Large intestine (tissue), 3 donors: Measurements from ENCODE around the gene PROSER2. TPM values are rescaled to one million over a fixed set of nuclear protein-coding genes. Genes with fewer than 3 reads are reported as not detected.
"Not testable (repeated sequence)": the region's sequence is repeated elsewhere in the genome, so short reads cannot be mapped to it uniquely, and the experiment has no call there.

Source experiments
- DNase-seq, 2 donors: peaks; one replicate each; pipeline versions ENCODE4 v3.0.0 to v3.0.0-alpha.2; 2013
- H3K27ac ChIP-seq: one replicate; pipeline ENCODE4 v1.5.1; 2013; ENCODE audit warnings: low read length
- H3K27me3 ChIP-seq: 2 replicates; pipeline ENCODE4 v1.6.1; 2013; ENCODE audit warnings: low read length; ENCODE audit not compliant: control insufficient read depth, insufficient read depth
- H3K36me3 ChIP-seq: 2 replicates; pipeline ENCODE4 v1.6.1; 2013; ENCODE audit warnings: low read length; ENCODE audit not compliant: control insufficient read depth, insufficient read depth
- H3K4me1 ChIP-seq: one replicate; pipeline ENCODE4 v1.6.1; 2013; ENCODE audit warnings: low read length; ENCODE audit not compliant: control insufficient read depth, insufficient read depth
- H3K4me3 ChIP-seq: one replicate; pipeline ENCODE4 v1.5.1; 2013; ENCODE audit warnings: low read length
- H3K9me3 ChIP-seq: one replicate; pipeline ENCODE4 v1.6.1; 2013; ENCODE audit warnings: mild to moderate bottlenecking, low read depth, low read length, moderate library complexity; ENCODE audit not compliant: control insufficient read depth
- WGBS: methylation state at CpG from one replicate; pipeline ENCODE4 v1.1.5; 2013; ENCODE audit warnings: low lambda C conversion rate; ENCODE audit not compliant: insufficient coverage; 5-methylcytosine and 5-hydroxymethylcytosine counted together
- polyA plus RNA-seq: library from polyadenylated mRNA; unstranded; fragments of 120-200 nt; gene quantifications from one replicate; pipeline ENCODE4 v1.2.1, GENCODE V29; 2013

The PROSER2 gene
- polyA plus RNA-seq, 1 donor, result 6.7 TPM

DNA sequence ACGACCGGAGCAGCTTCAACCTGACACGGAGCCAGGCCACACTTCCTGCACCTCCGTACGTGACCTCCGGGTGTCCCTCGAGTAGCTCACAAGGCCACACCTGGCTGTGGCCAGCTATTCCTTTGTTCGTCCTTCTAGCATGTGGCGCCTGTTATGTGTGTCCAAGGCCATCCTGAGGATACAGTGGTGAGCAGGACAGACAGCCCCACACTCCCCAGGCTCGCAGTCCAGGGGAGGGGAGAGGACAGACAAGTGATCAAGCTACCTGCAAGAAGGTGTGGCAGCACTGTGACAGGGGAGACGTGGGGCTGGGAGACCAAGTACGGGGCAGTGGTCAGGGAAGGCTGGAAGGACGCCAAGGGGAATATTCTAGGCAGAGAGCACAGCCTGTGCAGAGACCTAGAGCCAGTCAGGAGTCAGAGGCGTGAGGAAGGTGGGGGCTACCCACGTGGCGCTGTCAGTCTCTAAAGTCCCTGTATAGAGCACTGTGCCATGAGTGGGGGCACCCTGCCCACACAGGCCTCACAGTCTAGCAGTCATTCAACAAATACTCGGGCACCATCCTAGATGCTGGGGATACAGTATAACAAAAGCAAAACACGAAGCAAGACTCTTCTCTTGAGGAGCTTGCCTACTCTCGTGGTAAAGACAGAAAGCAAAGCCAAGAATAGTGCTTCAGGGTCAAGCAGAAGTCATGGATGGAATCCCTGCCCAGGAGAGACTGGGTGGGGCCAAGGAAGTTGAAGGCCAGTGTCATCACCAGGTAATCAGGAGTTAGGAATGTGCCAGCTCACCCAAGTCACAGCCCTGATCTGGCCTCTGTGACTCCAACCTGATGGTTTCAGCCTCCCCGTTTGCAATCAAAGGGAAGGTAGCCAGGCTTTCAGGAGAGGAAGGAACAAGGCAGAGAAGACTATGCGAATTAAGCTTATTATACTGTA, 58.6 kb downstream of the PROSER2 start:
- Histone ChIP-seq H3K4me1 (peaks cover 38% of the 10 kb centered on the region), H3K36me3 (no peaks in the 10 kb centered on the region), H3K27me3 (no peaks in the 10 kb centered on the region), H3K27ac (peak overlapping the region; percentile 79), H3K9me3 (peaks cover 8% of the 10 kb centered on the region), H3K4me3 (no peak overlapping the region)
- WGBS, result 92% methylated on average over 2 of the region's 21 CpGs
- peak; percentile 77 to 80 for DNase-seq

DNA sequence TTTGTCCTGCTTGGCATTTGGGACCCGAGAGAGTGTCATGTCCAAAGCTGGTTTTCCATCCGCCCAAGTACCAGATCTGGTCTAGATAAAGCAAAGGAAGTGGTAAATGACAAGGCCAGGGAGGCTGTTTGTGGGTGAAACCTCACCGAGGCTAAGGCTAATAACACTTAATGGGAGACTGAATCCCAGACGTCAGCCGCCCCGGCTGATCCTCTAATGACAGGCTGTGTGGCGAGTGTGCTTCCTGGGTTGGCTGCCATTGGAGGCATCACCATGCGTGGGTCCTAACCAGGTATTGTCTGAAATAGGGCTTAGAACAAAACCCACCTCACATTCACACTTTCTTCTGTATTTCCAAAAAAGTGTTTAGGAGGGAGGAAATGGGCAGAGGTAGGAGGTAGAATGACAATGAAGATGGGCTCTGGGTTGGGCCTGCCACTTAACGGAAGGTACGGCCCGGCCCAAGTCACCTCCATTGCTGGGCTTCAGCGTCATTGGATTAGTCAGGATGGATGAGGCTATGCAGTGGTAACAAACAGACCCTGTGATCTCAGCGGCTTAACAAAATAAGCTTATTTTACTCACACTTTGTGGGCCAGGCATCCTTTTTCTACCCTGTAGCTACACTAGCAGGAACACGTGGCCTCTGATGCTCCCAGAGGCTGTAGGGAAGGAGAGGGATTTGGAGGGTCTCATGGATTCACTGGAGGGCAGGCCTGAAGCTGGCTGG, 59.7 kb downstream of the PROSER2 start:
- H3K27me3 ChIP-seq, result no peaks in the 10 kb centered on the region
- H3K4me3 ChIP-seq, result no peak overlapping the region
- H3K4me1 ChIP-seq, result peaks cover 27% of the 10 kb centered on the region
- peak overlapping the region; percentile 79 for H3K27ac ChIP-seq
- H3K36me3 ChIP-seq, result no peaks in the 10 kb centered on the region
- no peak for DNase-seq
- H3K9me3 ChIP-seq, result peaks cover 8% of the 10 kb centered on the region
- WGBS, result 100% methylated on average over 3 of the region's 14 CpGs

DNA sequence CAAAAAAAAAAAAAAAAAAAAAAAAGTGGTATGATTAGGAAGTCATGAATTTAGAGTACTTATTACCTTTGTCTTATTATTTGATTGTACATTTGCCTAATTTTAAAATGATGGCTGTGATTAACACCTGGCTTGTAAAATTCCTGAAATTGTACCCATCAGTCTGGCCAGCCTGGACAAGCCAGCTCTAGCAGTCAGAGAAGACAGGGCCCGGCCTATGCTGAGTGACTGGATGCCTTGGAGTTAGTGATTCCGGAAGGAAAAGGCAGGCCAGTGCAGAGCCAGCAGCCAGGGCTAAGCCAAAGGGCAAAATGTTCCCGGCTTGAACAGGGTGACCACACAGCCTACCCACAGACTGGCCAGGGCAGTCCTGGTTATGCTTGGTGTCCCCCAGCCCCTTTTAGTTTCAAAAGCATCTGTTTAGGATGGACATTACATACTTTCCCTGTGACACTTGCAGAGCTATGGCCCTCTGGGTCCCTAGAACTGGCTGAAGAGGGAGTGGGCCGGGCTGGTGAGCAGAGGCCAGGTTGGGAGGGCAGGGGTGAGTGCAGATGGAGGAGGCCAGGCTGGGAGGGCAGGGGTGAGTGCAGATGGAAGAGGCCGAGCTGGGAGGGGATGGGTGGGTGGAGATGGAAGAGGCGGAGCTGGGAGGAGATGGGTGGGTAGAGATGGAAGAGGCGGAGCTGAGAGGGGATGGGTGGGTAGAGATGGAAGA, 61.7 kb downstream of the PROSER2 start:
- H3K36me3 ChIP-seq, result no peaks in the 10 kb centered on the region
- no peak for DNase-seq
- H3K27me3 ChIP-seq, result no peaks in the 10 kb centered on the region
- peaks cover 18% of the 10 kb centered on the region for H3K4me1 ChIP-seq
- no peak overlapping the region for H3K27ac ChIP-seq
- no peak overlapping the region for H3K4me3 ChIP-seq
- 50% methylated on average over 2 of the region's 7 CpGs for WGBS
- no peaks in the 10 kb centered on the region for H3K9me3 ChIP-seq

DNA sequence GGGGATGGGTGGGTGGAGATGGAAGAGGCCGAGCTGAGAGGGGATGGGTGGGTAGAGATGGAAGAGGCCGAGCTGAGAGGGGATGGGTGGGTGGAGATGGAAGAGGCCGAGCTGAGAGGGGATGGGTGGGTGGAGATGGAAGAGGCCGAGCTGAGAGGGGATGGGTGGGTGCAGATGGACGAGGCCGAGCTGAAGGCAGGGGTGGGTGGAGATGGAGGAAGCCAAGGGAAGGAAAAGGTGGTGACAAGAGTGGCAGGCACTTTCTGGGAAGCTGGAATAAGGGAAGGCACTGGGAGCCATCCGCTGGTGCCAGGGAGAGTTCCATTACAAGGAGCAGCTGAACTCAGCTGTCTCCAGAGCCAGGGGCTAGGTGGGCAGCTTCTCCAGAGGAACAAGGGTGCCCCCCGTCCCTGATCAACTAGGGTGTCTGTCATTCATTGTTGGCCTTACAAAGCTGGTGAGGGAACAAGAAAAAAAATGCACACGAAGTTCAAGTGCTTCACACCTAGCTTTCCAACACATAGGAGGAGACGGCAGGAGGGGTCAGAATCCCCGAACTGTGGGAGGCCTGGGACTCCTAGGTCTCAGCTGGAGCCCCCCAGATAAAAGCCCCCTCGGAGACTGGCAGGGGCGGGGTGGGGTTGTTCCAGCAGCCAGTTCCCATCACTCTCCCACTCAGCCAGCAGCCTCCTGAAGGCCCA, 62.4 kb downstream of the PROSER2 start:
- Histone ChIP-seq H3K4me1 (peaks cover 13% of the 10 kb centered on the region), H3K27ac (no peak overlapping the region), H3K4me3 (no peak overlapping the region), H3K27me3 (no peaks in the 10 kb centered on the region), H3K9me3 (no peaks in the 10 kb centered on the region), H3K36me3 (no peaks in the 10 kb centered on the region)
- DNase-seq, result no peak
- 86% methylated on average over 5 of the region's 13 CpGs for WGBS

DNA sequence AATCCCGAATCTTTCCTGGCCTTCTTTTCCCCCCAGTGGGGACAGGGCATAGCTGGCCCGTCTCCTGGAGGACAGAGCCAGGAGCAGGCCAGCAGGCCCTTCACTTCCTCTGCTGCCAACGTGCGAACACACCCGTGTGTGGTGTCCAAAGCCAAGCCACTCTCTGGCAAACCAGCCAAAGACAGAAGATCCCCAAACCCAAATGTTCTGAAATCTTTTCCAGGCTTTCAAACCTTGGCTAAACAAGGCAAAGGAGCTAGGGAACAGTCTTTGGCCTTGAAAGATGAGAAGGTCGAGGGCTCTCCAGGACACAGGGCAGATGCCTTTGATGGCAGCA, 63.0 kb downstream of the PROSER2 start:
- DNase-seq, result no peak
- Histone ChIP-seq H3K27me3 (no peaks in the 10 kb centered on the region), H3K4me3 (no peak overlapping the region), H3K4me1 (peaks cover 13% of the 10 kb centered on the region), H3K9me3 (no peaks in the 10 kb centered on the region), H3K36me3 (no peaks in the 10 kb centered on the region), H3K27ac (no peak overlapping the region)
- no CpG with 5 or more reads among the region's 6 CpGs for WGBS

DNA sequence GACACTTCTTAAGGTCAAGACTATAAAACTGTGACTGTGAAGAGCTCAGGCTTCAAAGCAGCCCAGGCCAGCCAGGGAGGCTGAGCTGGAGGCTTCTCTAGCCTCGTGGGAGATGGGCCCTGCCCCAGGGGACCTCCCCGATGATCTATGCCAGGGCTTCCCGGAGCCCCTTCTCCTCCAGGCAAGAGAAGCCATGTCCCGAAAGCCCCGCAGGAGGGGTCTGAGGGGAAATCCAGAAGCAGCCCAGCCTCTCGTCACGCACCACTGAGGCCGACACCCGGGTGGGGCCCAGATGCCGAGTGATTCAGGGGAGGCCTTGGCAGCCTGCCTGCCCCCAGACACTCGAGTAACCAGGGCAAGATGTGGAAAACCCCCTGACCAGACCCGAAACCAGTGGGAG, 63.7 kb downstream of the PROSER2 start:
- H3K4me3 ChIP-seq, result no peak overlapping the region
- H3K36me3 ChIP-seq, result no peaks in the 10 kb centered on the region
- no peaks in the 10 kb centered on the region for H3K9me3 ChIP-seq
- WGBS, result no CpG with 5 or more reads among the region's 12 CpGs
- H3K27ac ChIP-seq, result no peak overlapping the region
- H3K4me1 ChIP-seq, result peaks cover 7% of the 10 kb centered on the region
- no peak for DNase-seq
- H3K27me3 ChIP-seq, result no peaks in the 10 kb centered on the region

DNA sequence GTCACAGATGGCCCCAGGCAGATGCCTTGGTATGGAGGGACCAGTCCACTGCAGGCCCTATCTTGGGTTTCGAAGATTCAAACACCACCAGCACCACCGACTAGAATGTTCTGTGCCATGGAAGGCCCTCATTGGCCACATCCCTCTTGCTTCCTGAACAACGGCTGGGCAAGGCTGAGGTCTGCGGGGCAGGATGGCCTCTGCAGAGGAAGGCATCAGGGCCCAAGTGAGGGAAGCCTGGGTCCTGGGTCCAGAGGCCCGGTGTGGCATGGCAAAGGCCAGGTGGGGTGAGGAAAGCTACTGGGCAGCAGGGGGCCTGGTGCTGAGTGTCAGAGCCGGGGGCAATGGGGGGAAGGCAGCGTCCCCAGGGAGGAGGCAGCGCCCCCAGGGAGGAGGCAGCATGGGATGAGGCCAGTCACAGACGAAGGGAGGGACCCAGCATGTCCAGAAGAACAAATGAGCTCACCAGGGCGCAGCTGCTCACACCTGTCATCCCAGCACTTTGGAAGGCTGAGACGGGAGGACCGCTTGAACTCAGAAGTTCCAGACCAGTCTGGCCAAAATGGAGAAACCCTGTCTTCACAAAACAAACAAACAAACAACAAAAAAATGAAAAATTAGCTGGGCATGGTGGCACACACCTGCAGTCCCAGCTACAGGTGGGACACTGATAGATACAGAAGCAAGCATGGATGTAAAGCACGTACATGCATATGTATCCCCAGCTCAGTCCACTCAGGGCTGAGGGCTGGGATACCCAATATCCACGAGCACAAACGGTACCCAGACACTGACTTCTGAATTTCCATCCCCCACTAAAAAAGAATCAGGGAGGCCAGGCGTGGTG, 64.4 kb downstream of the PROSER2 start:
- no peak for DNase-seq

DNA sequence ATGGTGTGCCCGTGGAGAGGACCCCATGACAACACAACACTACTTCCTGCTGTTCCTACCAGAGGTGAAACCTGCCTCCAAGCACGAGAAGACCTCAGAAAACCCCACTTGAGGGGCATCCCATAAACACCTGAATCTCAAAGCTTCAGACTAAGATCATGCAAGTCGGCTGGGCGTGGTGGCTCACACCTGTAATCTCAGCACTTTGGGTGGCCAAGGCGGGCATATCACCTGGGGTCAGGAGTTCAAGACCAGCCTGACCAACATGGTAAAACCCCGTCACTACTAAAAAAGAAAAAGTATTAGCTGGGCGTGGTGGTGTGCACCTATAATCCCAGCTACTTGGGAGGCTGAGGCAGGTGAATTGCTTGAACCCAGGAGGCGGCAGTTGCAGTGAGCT, 66.1 kb downstream of the PROSER2 start:
- H3K27me3 ChIP-seq, H3K36me3 ChIP-seq, DNase-seq, H3K9me3 ChIP-seq, H3K4me1 ChIP-seq, H3K27ac ChIP-seq, H3K4me3 ChIP-seq: not testable (repeated sequence)
- no CpG with 5 or more reads among the region's 8 CpGs for WGBS

More for the DNA sequence above, 64.4 kb downstream of the PROSER2 start:
- Histone ChIP-seq H3K27me3 (no peaks in the 10 kb centered on the region), H3K4me1 (peaks cover 4% of the 10 kb centered on the region), H3K4me3 (no peak overlapping the region), H3K9me3 (no peaks in the 10 kb centered on the region), H3K27ac (no peak overlapping the region), H3K36me3 (no peaks in the 10 kb centered on the region)
- no CpG with 5 or more reads among the region's 16 CpGs for WGBS

DNA sequence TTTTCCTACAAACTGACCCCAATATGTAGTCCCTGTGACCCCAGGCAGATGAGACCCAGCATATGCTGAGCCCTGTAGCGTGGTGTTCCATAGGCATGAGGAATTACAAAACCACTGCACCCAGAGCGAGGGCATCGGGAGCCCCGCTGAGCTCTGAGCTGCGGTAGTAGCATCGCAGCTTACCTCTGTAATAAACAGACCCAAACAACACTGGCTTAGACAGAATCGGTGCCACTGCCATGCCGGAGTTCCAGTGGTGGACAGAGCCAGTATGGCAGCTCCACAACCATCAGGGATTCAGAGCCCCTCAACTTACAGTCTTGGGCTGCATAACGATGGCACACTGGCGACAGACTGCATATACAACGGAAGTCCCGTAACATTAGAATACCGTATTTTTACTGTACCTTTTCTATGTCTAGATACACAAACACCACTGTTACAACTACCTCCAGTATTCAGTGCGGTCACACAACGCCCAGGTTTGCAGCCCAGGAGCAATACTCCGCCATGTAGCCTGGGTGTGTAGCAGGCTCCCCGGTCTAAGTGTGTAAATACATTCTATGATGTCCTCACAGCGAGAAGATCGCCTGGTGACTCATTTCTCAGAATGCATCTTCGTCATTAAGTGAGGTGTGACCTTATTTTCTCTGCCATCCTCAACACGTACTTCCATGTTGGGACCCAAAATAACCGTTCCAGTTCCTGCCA, 68.8 kb downstream of the PROSER2 start:
- 100% methylated on average over 3 of the region's 22 CpGs for WGBS
- H3K27me3 ChIP-seq, result no peaks in the 10 kb centered on the region

More for the DNA sequence above, 68.8 kb downstream of the PROSER2 start:
- DNase-seq, result no peak
- Histone ChIP-seq H3K36me3 (no peaks in the 10 kb centered on the region), H3K4me3 (no peak overlapping the region), H3K4me1 (no peaks in the 10 kb centered on the region), H3K9me3 (no peaks in the 10 kb centered on the region), H3K27ac (no peak overlapping the region)
